AG04449 (cell line): ENCODE data around the gene ZFPM1.

ENCODE experiments used
- CTCF ChIA-PET: fragments of 350-600 bp; formaldehyde crosslinking; extraction: SDS; loops from one replicate; lab custom pipeline; 2021; ENCODE audit warnings: antibody characterized with exemption; lab: Yijun Ruan, JAX
- POLR2A ChIA-PET: fragments of 400-600, 350-600 bp; formaldehyde crosslinking; extraction: SDS; loops from one replicate; lab custom pipeline; 2020; ENCODE audit warnings: antibody characterized with exemption, inconsistent platforms; lab: Yijun Ruan, JAX
- DNase-seq: peaks from one replicate; pipeline ENCODE4 v3.0.0-alpha.2; 2010; ENCODE audit warnings: low read depth, low spot score
- H3K4me3 ChIP-seq: 2 replicates; pipeline ENCODE4 v1.5.1; 2011; ENCODE audit warnings: low read depth, mild to moderate bottlenecking, control low read depth, low read length
- CTCF ChIP-seq: IDR thresholded peaks from one replicate; pipeline ENCODE4 v1.5.1; 2011; ENCODE audit warnings: mild to moderate bottlenecking, moderate library complexity, low read length, control low read depth, inconsistent platforms; ENCODE audit not compliant: insufficient read depth; ENCODE audit errors: missing control alignments

Gene ZFPM1

DNA sequence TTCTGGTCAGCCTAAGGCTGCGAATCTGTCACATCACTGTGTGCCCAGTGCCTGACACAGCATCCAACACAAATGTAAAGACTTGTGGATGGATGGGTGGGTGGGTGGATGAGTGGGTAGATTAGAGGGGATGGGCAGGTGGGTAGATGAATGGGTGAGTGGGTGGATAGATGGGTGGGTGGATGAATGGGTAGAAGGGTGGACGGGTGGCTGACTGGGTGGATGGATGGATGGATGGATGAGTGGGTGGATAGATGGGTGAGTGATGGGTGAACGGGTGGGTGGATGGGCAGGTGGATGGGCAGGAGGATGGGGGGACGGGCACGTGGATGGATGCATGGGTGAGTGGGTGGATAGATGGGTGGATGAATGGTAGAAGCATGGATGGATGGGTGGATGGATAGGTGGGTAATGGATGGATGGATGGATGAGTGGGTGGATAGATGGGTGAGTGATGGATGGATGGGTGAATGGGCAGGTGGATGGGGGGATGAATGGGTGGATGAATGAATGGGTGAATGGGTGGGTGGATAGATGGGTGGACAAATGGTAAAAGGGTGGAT, 31.1 kb upstream of the ZFPM1 start:
- CTCF ChIA-PET, result no interaction called here

GRCh38 chr16:88422733-88423447, 30.2 kb upstream of the ZFPM1 start:
- TF ChIP-seq CTCF, result no peak
- ChIA-PET POLR2A (no interaction called here), CTCF (interaction anchor here (1.4 to 1.7 kb wide), 2 partner anchors 13 to 16 kb away, joined by 3 to 8 read pairs; no protein-coding TSS in a partner anchor)
- DNase-seq, result no peak
- no peak overlapping the region for H3K4me3 ChIP-seq

More for the DNA sequence above, 31.1 kb upstream of the ZFPM1 start:
- no peak for TF ChIP-seq CTCF
- DNase-seq, result no peak
- H3K4me3 ChIP-seq, result no peak overlapping the region
- POLR2A ChIA-PET, result no interaction called here

GRCh38 chr16:88423448-88423850, 29.6 kb upstream of the ZFPM1 start:
- TF ChIP-seq CTCF, result no peak
- CTCF ChIA-PET, result interaction anchor here (1.4 to 1.7 kb wide), 2 partner anchors 13 to 15 kb away, joined by 3 to 8 read pairs; no protein-coding TSS in a partner anchor
- H3K4me3 ChIP-seq, result no peak overlapping the region
- POLR2A ChIA-PET, result no interaction called here
- DNase-seq, result no peak

DNA sequence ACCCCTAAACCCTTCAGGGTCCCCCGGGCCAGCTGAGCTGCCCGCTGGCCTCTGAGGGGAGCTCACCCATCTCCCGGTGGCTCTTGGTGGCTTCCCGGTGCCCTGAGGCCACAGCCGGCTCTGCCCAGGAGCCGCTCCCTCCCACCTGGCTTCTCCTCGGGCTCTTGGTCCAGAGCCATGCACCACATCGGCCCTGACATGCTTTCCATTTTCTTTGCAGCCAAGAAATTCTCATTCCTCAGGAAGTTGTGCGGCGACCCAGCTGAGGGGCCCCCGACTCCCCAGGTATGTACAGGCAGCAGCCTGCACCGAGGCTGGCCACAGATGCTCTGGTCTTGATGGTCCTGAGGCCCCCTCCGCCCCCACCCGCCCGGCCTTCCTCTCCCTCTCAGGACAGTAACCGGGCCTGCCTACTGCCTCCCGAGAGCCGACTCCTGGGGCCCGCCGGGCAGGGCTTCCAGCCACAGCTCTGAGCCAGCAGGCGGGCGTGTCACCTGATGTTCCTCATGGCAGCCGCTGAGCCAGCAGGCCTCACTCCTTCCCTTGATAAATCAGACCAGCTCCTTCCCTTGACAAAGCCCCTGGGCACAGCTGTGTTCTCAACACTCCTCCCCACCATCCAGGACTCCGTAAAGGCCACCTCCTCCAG, 28.4 kb upstream of the ZFPM1 start:
- no peak for DNase-seq
- H3K4me3 ChIP-seq, result no peak overlapping the region
- POLR2A ChIA-PET, result interaction anchor here (0.7 kb wide), 1 partner anchor 9 kb away, joined by 3 read pairs; no protein-coding TSS in a partner anchor
- CTCF ChIA-PET, result interaction anchor here (1.0 to 1.7 kb wide), 5 partner anchors 11 to 37 kb away, joined by 3 to 9 read pairs (median 3); no protein-coding TSS in a partner anchor
- no peak for TF ChIP-seq CTCF

DNA sequence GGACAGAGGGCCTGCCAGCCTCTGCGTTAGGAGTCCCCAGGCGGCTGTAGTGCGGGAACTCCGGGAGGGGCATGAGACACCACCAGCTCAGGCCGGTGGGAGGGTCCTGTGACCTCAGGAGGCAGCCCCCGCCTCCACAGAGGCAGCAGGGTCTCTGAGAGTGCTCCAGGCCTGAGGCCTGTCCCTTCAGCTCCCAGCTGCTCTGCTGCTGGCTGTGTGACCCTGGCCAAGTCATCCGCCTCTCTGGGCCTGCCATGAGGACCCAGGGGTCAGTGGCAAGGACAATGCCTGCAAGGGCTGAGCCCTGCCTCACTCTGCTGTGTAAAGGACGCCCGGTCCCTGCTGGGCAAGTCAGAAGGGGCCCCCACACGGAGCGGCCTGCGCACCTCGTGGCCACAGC, 27.1 kb upstream of the ZFPM1 start:
- POLR2A ChIA-PET, result no interaction called here
- CTCF ChIA-PET, result no interaction called here
- no peak for TF ChIP-seq CTCF
- H3K4me3 ChIP-seq, result no peak overlapping the region
- no peak for DNase-seq

DNA sequence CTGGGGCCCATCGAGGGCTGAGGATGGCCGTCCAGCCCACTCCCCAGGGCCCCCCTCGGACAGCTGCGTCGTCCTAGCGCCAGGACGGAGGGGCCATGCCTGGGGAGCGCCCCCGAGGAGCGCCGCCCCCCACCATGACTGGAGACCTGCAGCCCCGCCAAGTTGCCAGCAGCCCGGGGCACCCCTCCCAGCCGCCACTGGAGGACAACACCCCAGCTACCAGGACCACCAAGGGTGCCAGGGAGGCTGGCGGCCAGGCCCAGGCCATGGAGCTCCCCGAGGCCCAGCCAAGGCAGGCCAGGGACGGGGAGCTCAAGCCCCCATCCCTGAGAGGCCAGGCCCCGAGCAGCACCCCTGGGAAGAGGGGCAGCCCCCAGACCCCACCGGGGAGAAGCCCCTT, 25.7 kb upstream of the ZFPM1 start:
- no peak overlapping the region for H3K4me3 ChIP-seq
- ChIA-PET POLR2A (no interaction called here), CTCF (interaction anchor here (3.4 kb wide), 1 partner anchor 9 kb away, joined by 22 read pairs; no protein-coding TSS in a partner anchor)
- DNase-seq, result no peak
- no peak for TF ChIP-seq CTCF
